ENCODE data around the gene TLE1.
"Not testable (repeated sequence)": the region's sequence is repeated elsewhere in the genome, so short reads cannot be mapped to it uniquely, and the experiment has no call there.

TLE1 gene

DNA sequence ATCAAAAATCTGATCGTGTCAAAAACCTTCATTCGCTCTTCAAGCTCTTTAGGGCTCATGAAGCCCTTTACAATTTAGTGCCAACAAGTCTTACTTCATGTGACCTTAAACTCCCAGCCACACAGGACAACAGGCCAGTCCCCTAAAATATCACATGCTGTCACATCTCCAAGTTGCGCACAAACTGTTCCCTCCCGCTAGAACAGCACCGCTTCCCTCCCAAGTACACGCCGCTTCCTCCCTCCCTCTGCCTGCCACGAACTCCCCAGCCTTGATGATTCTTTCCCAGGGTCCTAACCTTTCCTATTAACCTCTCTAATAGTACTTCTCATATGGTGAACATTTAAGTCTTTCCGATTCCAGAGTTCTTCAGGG is 91.2 kb downstream of the TLE1 start:
- peaks cover 12% of the 10 kb centered on the region for H3K4me1 ChIP-seq (ENCODE audit: control insufficient read depth, insufficient read depth, low read length)
- H3K36me3 ChIP-seq (ENCODE audit: control insufficient read depth, insufficient read depth, low read length), result no peaks in the 10 kb centered on the region
- no peaks in the 10 kb centered on the region for H3K27me3 ChIP-seq (ENCODE audit: control insufficient read depth, insufficient read depth, low read length)
- no peak overlapping the region for H3K27ac ChIP-seq (ENCODE audit: low read depth, low read length)
- H3K9ac ChIP-seq (ENCODE audit: low read length), result no peak overlapping the region
- no peak overlapping the region for H3K4me3 ChIP-seq (ENCODE audit: low read length)

- Histone ChIP-seq H3K4me1 (ENCODE audit: control insufficient read depth, insufficient read depth, low read length) (peaks cover 12% of the 10 kb centered on the region), H3K36me3 (ENCODE audit: control insufficient read depth, insufficient read depth, low read length) (no peaks in the 10 kb centered on the region), H3K27ac (ENCODE audit: low read depth, low read length) (no peak overlapping the region), H3K27me3 (ENCODE audit: control insufficient read depth, insufficient read depth, low read length) (no peaks in the 10 kb centered on the region), H3K4me3 (ENCODE audit: low read length) (no peak overlapping the region), H3K9ac (ENCODE audit: low read length) (no peak overlapping the region)
Measured at GRCh38 chr9:81597419-81598122, 91.8 kb downstream of the TLE1 start.

DNA sequence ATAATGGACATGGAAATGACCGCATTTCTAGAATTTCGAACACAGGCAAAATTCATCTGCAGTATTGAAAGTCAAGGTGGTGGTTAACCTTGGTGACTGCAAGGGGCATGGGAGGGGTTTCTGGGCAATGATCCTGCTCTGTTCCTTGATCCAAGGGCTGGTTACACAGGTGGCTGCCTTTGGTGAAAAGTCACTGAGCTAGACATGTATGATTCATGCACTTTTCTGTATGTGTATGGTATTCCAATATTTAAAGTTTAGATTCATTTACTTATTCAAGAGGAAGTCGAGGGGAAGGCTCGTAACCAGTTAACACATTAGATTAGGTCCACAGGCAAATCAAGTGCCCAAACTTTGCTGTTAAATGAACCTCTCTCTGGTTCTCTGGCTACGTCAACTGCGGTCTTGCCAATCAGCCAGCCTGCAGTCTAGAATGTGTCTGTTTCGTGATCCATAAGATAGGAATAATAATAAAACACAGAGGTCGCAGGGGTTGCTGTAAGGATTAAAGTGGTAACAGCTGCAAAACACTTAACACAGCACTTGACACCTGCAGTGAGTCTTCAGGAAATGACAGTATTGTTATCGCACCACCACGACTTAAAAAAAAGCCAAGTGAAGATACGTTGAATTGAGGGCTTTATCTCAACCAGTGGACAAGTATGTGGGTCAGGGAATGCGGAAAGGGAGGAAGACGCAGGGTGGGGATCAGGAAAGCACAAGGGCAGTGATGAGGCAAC is 92.5 kb downstream of the TLE1 start:
- H3K4me1 ChIP-seq (ENCODE audit: control insufficient read depth, insufficient read depth, low read length), result peaks cover 9% of the 10 kb centered on the region
- H3K27ac ChIP-seq (ENCODE audit: low read depth, low read length), result no peak overlapping the region
- no peaks in the 10 kb centered on the region for H3K27me3 ChIP-seq (ENCODE audit: control insufficient read depth, insufficient read depth, low read length)
- no peak overlapping the region for H3K9ac ChIP-seq (ENCODE audit: low read length)
- no peak overlapping the region for H3K4me3 ChIP-seq (ENCODE audit: low read length)
- no peaks in the 10 kb centered on the region for H3K36me3 ChIP-seq (ENCODE audit: control insufficient read depth, insufficient read depth, low read length)

DNA sequence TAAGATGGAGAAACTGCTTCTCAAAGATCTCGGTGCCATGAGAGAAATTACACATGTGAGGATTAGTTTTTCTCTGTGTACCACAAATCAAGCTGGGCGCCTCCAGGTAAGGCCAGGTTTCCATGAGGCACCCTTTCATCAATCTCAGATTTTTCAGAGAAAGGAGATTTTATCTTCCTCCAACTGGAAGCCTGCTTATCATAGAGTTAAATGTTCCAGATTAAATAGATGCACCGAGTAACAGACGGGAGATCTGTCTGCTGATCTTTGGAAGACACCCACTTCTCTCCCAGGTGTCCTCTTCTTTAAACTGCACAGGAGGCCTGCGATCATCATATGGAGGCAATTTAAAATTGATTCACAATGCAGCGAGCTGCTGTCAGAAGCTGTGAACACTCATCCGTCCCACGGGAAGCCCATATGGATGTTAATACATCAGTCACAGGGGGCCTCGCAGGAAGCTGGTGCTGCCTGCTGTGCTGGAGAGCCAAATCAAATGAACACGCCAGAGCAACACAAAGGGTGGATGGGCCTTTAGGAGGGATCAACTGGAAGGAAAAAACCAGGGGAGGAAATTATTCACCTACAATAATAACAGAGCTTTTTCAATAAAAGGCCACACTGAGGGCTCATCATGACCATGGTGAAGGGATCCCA is 93.3 kb downstream of the TLE1 start:
- H3K27ac ChIP-seq (ENCODE audit: low read depth, low read length), result no peak overlapping the region
- H3K27me3 ChIP-seq (ENCODE audit: control insufficient read depth, insufficient read depth, low read length), result no peaks in the 10 kb centered on the region
- H3K4me3 ChIP-seq (ENCODE audit: low read length), result no peak overlapping the region
- no peak overlapping the region for H3K9ac ChIP-seq (ENCODE audit: low read length)
- H3K36me3 ChIP-seq (ENCODE audit: control insufficient read depth, insufficient read depth, low read length), result no peaks in the 10 kb centered on the region
- peaks cover 8% of the 10 kb centered on the region for H3K4me1 ChIP-seq (ENCODE audit: control insufficient read depth, insufficient read depth, low read length)

DNA sequence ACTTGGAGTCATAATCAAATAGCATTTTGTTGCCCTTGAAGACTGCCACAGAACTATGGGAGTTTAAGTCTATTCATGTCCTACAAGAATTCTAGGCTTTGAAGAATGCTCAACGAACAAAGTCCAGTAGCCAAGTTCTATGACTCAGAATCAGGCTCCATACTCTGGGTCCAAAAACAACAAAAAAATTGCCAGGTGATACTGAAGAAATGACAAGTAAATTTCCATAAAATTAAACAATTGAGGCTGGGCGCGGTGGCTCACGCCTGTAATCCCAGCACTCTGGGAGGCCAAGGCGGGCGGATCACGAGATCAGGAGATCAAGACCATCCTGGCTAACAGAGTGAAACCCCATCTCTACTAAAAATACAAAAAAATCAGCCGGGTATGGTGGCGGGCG is 94.1 kb downstream of the TLE1 start:
- H3K36me3 ChIP-seq (ENCODE audit: control insufficient read depth, insufficient read depth, low read length); H3K27ac ChIP-seq (ENCODE audit: low read depth, low read length); H3K4me1 ChIP-seq (ENCODE audit: control insufficient read depth, insufficient read depth, low read length); H3K27me3 ChIP-seq (ENCODE audit: control insufficient read depth, insufficient read depth, low read length); H3K4me3 ChIP-seq (ENCODE audit: low read length); H3K9ac ChIP-seq (ENCODE audit: low read length): not testable (repeated sequence)

DNA sequence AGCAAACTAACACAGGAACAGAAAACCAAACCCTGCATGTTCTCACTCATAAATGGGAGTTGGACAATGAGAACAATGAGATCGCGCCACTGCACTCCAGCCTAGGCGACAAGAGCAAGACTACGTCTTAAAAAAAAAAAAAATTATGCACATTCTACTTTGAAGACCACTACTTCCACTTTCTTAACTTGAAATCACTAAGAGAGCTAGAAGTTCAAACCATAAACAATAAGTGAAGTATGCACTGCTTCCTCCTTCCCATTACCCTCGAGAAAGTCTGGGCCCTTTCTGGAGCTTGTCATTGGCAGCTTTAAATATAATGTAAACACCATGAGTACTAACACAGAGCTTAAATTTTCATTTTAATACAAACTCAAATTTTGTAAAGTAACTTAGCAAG is 94.9 kb downstream of the TLE1 start:
- no peak overlapping the region for H3K9ac ChIP-seq (ENCODE audit: low read length)
- H3K27ac ChIP-seq (ENCODE audit: low read depth, low read length), result no peak overlapping the region
- no peaks in the 10 kb centered on the region for H3K4me1 ChIP-seq (ENCODE audit: control insufficient read depth, insufficient read depth, low read length)
- peaks cover 6% of the 10 kb centered on the region for H3K36me3 ChIP-seq (ENCODE audit: control insufficient read depth, insufficient read depth, low read length)
- H3K4me3 ChIP-seq (ENCODE audit: low read length), result no peak overlapping the region
- H3K27me3 ChIP-seq (ENCODE audit: control insufficient read depth, insufficient read depth, low read length), result no peaks in the 10 kb centered on the region

- H3K27ac ChIP-seq (ENCODE audit: low read depth, low read length), result no peak overlapping the region
Measured at GRCh38 chr9:81592887-81593266, 96.5 kb downstream of the TLE1 start.

DNA sequence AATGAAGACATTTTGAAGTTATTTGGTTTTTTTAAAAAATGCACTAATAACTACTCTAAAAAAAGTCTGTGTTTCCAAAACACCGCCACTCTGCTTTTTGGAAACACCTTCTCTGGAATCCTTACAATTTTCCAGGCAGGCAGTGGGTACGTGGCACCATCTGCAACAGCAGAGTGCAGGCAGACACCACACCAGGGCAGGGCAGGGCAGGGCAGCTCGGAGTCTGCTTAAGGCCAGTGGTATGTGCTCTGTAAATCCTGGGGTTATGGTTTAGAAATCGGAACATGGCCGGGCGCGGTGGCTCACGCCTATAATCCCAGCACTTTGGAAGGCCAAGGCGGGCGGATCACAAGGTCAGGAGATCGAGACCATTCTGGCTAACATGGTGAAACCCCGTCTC is 97.6 kb downstream of the TLE1 start:
- Histone ChIP-seq H3K27ac (ENCODE audit: low read depth, low read length) (no peak overlapping the region), H3K27me3 (ENCODE audit: control insufficient read depth, insufficient read depth, low read length) (no peaks in the 10 kb centered on the region), H3K4me3 (ENCODE audit: low read length) (no peak overlapping the region), H3K9ac (ENCODE audit: low read length) (no peak overlapping the region), H3K36me3 (ENCODE audit: control insufficient read depth, insufficient read depth, low read length) (peaks cover 11% of the 10 kb centered on the region), H3K4me1 (ENCODE audit: control insufficient read depth, insufficient read depth, low read length) (peaks cover 13% of the 10 kb centered on the region)

More at GRCh38 chr9:81592887-81593266, 96.5 kb downstream of the TLE1 start:
- peaks cover 8% of the 10 kb centered on the region for H3K4me1 ChIP-seq (ENCODE audit: control insufficient read depth, insufficient read depth, low read length)
- H3K27me3 ChIP-seq (ENCODE audit: control insufficient read depth, insufficient read depth, low read length), result no peaks in the 10 kb centered on the region
- H3K9ac ChIP-seq (ENCODE audit: low read length), result no peak overlapping the region
- H3K4me3 ChIP-seq (ENCODE audit: low read length), result peak overlapping the region; percentile 29
- peaks cover 11% of the 10 kb centered on the region for H3K36me3 ChIP-seq (ENCODE audit: control insufficient read depth, insufficient read depth, low read length)

- Histone ChIP-seq H3K36me3 (ENCODE audit: control insufficient read depth, insufficient read depth, low read length) (peaks cover 11% of the 10 kb centered on the region), H3K27ac (ENCODE audit: low read depth, low read length) (no peak overlapping the region), H3K27me3 (ENCODE audit: control insufficient read depth, insufficient read depth, low read length) (no peaks in the 10 kb centered on the region)
Measured at GRCh38 chr9:81590688-81591087, 98.7 kb downstream of the TLE1 start.

GRCh38 chr9:81589819-81590218 is 99.5 kb downstream of the TLE1 start:
- no peak overlapping the region for H3K4me3 ChIP-seq (ENCODE audit: low read length)
- no peaks in the 10 kb centered on the region for H3K27me3 ChIP-seq (ENCODE audit: control insufficient read depth, insufficient read depth, low read length)
- peaks cover 19% of the 10 kb centered on the region for H3K36me3 ChIP-seq (ENCODE audit: control insufficient read depth, insufficient read depth, low read length)
- no peak overlapping the region for H3K27ac ChIP-seq (ENCODE audit: low read depth, low read length)
- peaks cover 13% of the 10 kb centered on the region for H3K4me1 ChIP-seq (ENCODE audit: control insufficient read depth, insufficient read depth, low read length)
- H3K9ac ChIP-seq (ENCODE audit: low read length), result no peak overlapping the region

More at GRCh38 chr9:81590688-81591087, 98.7 kb downstream of the TLE1 start:
- Histone ChIP-seq H3K4me3 (ENCODE audit: low read length) (no peak overlapping the region), H3K9ac (ENCODE audit: low read length) (no peak overlapping the region), H3K4me1 (ENCODE audit: control insufficient read depth, insufficient read depth, low read length) (peaks cover 13% of the 10 kb centered on the region)

DNA sequence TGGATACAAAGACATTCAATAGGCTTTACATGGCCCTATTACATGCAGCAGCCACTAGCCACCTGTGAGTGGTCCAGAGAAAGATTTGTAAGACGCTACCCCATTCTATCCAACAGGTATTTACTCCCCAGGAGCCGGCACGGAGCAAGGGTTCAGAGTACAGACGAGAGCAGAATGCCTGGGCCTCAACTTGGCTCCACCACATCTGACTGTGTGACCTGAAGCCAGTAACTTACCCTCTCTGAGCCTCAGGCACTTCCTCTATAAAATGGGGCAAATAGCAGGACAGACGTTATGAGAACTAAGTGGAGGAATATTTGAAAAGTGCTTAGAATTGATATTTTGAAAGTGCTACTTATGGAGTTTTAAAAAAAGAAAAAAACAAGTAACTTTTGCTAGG is 100.0 kb downstream of the TLE1 start:
- peaks cover 19% of the 10 kb centered on the region for H3K36me3 ChIP-seq (ENCODE audit: control insufficient read depth, insufficient read depth, low read length)

GRCh38 chr9:81588148-81588871 is 101.0 kb downstream of the TLE1 start:
- Histone ChIP-seq H3K27ac (ENCODE audit: low read depth, low read length) (peak overlapping the region; percentile 74), H3K36me3 (ENCODE audit: control insufficient read depth, insufficient read depth, low read length) (peaks cover 24% of the 10 kb centered on the region), H3K27me3 (ENCODE audit: control insufficient read depth, insufficient read depth, low read length) (no peaks in the 10 kb centered on the region), H3K4me1 (ENCODE audit: control insufficient read depth, insufficient read depth, low read length) (peaks cover 13% of the 10 kb centered on the region), H3K4me3 (ENCODE audit: low read length) (peak overlapping the region; percentile 13), H3K9ac (ENCODE audit: low read length) (no peak overlapping the region)

More for the DNA sequence above, 100.0 kb downstream of the TLE1 start:
- no peak overlapping the region for H3K4me3 ChIP-seq (ENCODE audit: low read length)
- no peaks in the 10 kb centered on the region for H3K27me3 ChIP-seq (ENCODE audit: control insufficient read depth, insufficient read depth, low read length)
- no peak overlapping the region for H3K9ac ChIP-seq (ENCODE audit: low read length)
- peak overlapping the region; percentile 8 for H3K27ac ChIP-seq (ENCODE audit: low read depth, low read length)
- peaks cover 13% of the 10 kb centered on the region for H3K4me1 ChIP-seq (ENCODE audit: control insufficient read depth, insufficient read depth, low read length)
